Ureter (tissue), 1 donor: ENCODE measurements around the gene ZIC1. TPM values are rescaled to one million over a fixed set of nuclear protein-coding genes. Genes with fewer than 3 reads are reported as not detected.

Source experiments
- DNase-seq: peaks from one replicate; pipeline ENCODE4 v3.0.0-alpha.2; 2020; ENCODE audit warnings: low spot score
- total RNA-seq: library from RNA; stranded (reverse); gene quantifications from one replicate; pipeline ENCODE4 v1.2.4, GENCODE V29; 2023
- donor health status: DM: yes; HTN: yes; CAD: no.

Gene ZIC1
- total RNA-seq, 1 donor from 2014 or later = not detected

DNA sequence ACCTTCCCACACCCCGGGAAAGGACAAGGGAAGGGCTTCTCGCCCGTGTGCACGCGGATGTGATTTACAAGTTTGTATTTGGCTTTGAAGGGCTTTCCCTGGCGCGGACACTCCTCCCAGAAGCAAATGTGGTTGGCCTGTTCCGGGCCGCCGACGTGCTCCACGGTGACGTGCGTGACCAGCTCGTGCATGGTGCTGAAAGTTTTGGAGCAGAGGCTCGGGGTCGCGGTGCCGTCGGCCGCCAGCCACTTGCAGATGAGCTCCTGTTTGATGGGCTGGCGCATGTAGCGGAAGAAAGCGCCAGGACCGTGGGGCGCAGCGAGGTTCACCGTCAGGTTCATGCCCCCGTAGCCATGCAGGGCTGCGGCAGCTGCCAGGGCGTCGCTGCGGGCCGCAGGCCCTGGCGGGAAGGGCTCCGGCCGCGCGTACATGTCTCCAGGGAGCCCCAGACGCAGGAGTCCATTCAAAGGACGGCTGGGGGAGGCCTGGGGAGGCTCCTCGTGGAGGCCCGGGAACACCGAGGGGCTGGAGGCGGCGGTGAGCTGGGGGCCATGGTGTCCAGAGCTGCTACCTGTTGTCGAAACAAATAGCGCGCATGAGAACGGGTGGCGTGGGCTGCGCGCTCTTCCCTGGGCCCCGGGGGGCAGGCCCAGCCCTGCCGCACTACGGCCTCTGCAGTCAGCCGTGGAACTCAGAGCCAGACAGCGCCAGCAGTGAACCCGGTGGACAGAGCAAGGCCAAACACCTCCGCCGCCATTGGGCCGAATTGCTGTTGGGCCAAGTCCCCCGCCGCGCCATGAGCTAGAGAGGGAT lies 13.1 kb upstream of the ZIC1 start:
- no peak for DNase-seq

DNA sequence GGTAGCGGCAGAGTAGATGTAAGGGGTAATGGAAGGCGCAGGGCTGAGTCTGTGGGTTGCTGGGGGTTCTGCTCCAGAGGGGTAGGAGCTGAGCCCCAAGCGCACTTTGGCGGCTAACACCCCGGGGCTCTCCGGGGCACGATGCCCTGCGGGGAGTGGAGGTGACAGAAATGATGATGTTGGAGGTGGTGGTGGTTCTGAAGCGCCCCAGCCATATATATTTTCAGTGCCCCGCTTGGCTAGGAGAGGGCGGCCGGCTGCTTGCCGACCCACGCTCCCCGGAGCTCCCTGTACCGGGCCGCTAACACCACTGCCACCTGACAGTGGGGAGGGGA lies 12.5 kb upstream of the ZIC1 start:
- DNase-seq = no peak

DNA sequence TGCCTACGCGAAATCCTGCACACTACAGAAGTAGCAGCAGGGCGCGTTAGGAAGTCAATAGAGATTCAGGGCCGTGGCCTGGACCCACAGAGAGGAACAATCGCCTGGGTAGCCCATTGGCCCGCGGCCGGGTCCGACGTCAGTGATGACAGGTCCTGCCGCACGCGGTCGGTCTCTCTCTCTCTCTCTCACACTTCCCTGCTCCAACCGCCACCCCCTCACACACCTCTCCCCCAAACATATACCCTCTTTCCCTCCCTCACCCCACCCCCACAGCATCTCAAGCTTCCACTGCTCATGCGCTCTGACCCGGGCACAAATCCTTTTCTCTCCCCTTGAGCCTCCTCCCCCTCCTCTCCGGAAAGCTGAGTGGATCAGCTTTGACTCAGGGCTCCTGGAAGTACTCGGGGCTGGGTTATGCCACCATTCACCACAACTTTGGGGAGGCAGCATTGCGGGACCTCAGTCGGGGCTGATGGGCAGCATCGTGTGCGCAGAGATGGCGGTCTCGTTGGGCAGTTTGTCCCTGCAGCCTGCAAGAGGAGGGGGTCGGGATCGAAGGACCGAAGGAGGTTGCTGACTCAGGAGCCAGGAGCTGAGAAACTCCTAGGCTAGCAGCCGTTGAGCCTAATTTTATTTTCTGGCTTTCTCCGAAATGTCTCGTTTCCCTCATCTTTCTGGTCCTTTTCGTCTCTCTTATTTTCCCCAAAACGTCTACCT lies 11.8 kb upstream of the ZIC1 start:
- no peak for DNase-seq

DNA sequence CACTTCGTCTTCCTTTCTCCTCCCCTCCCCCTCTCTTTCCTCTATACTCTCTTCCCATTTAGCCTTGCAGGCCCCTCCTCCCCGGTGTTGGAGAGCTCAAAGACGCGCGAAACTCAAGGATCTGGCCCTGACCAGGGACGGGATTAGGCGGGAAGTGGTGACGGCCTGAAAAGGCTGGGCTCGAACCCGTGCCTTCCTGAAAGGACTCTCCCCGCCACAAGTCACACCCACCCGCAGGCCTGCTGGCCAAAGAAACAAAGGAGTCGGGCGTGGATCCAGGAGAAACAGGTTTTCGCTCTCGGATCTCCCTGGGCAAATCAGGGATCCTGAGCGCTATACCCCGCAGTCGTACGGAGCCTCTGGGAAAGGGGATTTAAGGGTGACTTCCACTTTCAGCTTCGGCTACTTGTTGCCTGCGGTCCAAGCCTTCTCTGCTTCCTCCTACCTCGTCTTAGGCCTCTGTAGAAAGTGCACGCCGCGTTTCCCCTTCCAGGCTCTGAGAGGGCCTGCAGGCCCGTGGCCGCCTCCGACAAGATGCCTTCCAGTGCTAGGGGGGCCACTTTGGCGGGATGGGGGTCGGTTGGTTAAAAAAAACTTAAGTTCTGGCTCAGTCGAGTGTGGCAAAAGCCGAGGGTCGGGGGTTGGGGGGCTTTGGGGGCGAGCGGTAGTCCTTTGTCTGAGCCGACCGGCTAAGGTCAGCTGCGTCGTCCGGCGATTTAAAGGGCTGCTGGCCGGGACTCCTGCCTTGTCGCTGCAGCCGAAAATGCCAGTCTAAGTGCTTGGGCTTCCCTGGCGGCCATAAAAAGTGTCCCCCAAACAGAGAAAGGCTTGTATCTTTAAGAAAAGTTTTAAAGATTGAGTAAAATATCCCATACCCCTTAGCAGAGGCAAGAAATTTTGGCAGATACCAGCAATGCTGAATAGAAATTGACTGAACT lies 11.0 kb upstream of the ZIC1 start:
- DNase-seq = no peak

DNA sequence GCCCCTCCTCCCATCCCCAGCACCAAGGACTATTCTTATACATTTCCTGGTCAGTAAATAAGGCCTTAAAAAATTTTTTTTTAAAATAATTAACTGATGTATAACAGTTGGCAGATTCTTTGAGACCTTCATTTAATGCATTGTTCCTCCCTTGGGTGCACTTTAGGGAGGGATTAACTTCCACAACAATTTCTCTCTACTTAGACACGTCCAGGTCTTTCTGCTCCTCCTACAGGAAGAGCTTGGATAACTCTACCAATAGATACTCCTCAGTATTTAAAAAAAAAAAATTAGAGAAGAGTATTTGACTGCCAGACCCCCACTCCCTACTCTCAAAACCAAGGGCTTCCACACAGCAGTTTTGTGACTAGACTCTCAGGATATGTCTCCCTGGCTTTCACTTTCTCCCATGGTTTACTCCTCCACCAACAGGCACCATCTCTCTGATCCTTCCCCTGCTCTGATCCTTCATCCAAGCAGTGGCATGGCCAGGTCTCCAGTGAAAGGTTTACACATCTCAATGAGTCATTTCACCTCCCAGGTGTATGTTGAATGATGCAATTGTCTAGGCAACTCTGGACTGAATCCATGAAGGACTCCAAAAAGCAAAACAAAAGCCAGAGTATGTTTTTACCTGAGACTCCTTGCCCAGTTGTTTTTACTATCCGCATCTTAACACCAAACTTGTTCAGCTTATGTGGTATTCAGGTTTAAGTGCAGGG lies 10.2 kb upstream of the ZIC1 start:
- no peak for DNase-seq

DNA sequence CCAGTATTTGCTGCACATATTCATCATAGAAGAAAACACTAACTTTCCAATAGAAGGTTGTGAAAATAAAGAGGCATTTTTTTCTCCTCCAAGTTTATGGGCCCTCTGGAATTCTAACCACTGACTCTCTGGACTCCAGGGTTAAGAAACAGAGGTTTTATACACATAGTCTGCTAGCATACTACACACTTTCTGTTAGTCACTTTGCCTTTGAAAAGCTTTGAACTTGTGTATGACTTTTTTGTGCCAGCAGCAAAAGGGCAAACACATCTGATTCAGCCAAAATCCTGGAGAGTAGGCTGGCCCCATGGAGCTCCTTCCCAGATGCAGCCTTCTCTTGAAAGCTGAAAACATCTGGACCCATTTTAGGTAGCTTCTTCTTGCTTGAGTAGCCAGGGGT lies 9.1 kb upstream of the ZIC1 start:
- DNase-seq = no peak

DNA sequence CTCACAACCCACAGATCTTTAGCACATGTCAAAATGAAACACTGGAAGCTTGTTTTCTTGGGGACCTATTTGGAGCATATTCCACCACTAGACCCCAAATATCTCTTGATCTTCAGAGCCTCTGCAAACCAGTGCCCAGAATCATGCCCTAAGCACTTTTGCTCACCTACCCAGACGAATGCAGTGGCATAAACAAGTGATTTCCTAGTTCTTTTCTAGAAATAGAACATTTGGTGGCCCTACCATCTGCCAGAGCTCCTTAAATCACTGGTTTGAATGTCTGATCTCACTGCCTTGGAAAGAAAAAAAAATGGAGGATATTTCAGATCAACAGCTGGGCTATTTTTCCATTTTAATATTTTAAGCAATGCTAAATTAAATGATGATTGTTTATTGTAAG lies 8.2 kb upstream of the ZIC1 start:
- no peak for DNase-seq

DNA sequence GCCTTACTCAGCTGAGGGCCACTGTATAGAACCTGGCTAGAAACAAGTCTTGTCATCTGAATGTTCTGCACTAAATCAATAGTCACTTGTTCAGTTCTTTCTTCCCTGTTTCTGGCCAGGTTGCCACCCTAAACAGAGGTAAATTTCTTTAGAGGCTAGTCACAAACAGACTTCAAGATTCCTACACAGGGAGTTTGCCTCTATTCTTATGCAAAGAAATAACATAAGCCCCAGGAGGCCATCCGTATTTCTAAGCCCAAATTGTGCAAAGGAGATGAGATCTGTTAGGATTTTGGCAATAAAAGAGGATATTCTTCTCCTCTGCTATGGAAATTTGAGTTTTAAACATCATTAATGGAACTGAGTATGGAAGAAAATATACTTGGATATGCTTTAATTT lies 7.7 kb upstream of the ZIC1 start:
- no peak for DNase-seq

DNA sequence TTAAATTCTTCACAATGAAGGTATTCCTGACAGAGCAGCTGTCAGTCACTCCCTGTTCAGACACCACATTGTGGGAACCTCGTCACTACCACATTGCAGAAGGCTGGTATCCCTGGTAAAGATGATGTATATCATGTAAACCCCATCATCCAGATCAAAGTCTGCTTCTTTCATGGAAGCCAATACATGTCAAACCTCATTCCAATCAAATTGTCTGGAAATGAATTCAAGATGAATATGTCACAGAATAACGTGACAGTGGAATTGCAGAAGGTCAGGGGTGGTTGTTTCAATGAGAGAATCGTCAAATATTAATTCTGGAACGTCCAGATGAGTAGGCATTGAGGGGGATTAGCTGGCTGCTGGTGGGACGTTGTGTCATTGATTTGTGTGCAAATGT lies 7.0 kb upstream of the ZIC1 start:
- no peak for DNase-seq

DNA sequence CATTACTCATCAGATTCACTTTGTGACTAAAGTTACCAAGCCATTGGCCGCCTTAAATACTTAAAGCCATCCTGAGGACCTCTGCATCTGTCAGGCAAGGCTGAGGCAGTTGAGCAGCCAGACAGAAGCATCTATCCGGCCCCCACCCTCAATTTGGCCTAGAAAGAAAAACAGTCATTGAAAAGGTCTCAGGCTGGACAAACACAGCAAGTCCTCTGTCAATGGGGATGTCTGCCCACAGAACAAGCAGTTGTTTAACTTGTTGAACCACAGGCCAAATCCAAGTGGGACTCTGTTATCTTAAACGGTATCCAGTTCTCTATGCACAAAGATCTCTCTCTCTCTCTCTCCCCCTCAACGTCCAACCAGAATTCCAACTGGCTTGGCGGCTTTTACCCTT lies 5.7 kb upstream of the ZIC1 start:
- DNase-seq = no peak

DNA sequence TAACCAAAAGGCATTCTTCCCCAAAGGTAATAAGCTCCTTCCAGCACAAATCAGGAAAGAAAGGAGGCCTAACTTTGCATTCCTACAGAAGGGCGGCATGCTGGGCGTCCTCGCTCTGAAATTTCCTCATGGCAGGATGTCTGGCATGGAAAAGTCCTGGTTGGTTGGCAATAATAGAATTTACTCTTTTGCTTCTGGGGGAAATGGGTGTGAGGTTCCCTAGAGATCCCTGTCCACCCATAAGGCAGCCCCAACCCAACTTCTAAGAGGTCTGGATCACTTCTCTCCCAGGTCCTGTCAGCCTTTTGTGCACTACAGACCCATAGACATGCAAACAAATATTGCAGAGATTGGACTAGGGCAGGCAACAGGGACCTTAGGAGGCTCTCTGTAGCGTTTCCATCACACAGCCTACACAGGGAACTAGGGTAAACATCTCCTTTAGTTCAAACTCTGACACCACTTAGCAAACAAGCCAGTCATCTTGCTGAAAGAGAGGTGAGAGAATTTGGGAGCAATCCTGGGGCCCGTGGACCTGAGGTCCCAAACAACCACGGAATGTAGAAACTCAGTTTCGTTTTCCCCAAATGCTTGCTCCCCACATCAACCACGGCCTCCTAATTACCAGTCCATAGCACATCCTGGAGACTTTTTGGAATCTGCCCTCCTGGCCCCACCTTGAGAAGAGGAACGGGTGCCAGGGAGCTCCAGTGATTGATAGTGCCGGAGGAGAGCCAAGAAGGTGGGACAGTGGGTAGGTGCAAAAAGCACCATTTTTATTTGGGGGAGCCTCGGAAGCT lies 5.0 kb upstream of the ZIC1 start:
- DNase-seq = no peak

DNA sequence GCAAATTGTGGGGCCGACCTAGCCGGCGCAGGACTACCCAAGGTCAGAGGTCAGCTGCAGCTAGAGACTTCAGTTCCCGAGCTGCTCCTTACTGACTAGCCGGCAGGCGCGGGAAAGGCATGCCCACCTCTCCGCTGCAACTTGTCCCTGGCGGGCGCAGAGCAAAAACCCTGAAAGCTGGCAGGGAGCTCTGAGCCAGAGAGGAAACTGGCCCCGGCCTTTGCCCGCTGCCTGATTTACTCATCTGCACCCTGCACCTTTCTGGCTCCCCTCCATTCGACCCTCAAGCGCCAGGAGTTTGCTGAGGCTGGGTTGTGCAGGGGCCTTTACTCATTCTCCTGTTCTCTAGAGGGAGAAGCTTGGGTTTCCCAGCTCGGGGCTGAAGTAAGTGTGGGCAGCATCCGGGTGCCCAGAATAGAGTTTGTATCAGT lies 4.3 kb upstream of the ZIC1 start:
- DNase-seq = no peak

DNA sequence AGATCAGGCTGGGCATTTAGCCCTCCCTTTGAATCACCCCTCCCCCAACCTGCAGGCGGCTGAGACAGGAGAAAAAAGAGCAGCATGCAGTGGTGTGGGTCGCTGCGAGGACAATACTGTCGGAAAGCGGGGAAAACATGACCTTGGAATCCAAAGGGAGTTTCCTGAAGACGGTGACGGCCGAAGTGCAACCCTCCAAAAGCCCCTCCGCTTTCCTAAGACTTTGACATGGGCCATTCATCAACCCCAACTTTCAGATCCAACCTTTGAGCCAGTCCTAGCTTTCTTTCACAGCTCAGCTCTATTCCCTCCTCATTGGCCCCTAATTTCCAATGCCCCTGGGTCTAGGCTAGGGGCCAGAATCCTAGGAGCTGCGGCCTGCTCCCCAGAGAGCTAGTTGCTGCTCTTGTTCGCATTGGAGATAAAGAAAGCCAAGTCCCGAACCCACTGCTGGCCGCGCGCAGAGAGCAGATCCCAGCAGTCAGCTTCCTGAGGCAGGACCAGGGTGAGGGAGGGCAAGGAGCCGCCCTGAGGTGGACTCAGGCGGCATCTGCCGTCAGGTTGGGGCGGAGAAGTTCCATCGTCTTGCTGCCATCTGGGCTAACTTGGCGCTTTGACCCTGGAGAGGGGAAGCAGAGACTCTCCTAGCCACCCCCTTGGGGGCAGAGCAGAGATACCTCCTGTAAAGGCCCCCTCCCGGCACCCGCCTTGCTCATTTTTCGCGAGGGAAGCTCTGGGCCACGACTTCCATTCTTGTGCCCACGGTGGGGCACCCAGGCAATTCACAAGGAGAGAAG lies 3.7 kb upstream of the ZIC1 start:
- no peak for DNase-seq

DNA sequence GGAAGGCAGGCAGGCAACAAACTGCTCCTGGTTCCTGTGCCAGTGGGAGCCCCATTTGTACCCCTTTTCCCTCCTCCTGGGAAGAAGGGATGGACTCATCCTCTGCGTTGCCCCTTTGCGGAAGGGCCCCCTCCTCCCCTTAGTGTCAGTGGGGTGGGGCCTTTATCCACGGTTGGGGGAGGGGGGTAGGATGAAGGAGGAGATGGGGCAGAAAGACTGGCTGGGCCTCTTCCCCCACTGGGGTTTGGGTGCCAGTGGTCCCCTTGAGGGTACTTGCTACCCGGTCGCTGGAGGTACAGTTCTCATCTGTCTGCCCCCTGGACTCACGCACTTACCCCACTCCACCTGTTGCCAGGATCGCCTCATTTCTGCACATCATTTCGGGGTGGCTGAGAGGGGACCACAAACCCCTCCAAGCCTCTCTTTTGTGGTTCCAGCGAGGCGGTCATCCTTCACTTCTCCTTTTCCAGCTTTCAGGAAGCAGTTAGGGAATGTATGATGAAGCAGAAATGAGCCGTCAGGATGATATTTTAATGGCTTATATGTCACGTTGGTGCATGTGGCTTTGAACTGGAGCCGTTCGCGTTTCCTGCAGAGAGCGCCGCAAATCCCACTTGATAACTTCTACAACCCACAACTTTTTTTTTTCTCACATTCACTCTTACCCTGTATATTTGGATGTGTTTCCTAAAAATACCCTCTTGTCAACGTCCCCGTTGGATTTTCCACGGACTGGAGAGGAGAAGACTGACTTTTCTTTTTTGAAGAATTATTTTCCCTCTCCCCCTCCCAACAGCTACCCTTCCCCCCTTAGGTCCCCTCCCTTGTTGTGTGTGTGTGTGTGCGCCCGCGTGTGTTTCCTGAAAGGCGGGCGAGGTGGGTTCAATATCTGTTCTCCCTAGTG lies 2.9 kb upstream of the ZIC1 start, which contains the start of gene ZIC4:
Gene ZIC4 (minus strand): TSS at position 516 of the 904 bp plus-strand sequence. CDS start 3,746 bp downstream, outside the sequence.
- no peak for DNase-seq

DNA sequence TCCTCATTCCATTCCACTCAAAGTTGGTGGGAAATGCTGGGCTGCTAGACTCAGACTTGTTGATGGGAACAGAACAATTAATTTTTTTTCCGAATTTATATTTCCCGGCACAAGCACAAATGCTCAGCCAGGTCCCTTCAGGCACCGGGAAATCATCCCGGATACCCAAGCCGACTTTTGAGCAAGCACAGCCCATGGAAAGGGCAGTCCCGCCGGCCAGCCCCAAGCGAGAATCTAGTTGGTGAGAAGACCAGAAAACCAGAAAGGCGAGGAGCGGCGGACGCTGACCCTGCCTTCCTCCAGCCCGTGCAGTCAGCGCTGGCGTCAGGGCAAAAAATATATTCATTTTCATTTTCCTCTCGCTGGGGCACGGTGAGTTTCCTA lies 2.1 kb upstream of the ZIC1 start:
- no peak for DNase-seq

DNA sequence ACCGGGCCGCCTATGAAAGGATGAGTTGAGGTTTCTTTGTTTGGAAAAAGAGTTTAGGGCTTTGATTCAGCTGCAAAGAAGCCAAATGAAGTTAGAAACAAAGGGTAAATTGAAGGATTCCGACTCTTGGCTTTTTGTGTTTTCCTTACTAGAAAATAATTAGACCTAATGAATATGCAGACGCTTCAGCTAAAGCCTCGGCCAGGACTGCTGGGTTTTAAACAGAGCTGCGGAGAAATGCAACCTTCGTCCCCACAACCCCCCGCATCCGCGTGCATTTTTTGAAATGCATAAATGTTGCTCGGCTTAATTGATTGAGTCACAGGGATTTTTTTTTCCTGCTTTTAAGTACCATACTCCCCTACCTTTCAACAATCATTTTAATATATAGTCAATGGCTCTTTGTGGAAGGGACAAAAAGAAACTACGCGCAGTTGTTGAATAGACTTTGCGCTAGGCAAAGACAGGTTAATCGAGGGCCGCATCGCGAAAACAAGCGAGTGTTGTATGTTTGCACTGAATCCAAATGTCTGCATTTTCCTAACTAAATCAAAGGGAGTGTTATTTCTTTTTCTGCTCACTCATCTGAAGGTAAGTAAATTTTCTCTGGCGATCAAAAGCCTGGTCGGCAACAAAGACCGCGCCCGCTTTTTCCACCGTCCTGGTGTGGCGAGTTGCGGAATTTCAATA lies 1.5 kb upstream of the ZIC1 start:
- no peak for DNase-seq

DNA sequence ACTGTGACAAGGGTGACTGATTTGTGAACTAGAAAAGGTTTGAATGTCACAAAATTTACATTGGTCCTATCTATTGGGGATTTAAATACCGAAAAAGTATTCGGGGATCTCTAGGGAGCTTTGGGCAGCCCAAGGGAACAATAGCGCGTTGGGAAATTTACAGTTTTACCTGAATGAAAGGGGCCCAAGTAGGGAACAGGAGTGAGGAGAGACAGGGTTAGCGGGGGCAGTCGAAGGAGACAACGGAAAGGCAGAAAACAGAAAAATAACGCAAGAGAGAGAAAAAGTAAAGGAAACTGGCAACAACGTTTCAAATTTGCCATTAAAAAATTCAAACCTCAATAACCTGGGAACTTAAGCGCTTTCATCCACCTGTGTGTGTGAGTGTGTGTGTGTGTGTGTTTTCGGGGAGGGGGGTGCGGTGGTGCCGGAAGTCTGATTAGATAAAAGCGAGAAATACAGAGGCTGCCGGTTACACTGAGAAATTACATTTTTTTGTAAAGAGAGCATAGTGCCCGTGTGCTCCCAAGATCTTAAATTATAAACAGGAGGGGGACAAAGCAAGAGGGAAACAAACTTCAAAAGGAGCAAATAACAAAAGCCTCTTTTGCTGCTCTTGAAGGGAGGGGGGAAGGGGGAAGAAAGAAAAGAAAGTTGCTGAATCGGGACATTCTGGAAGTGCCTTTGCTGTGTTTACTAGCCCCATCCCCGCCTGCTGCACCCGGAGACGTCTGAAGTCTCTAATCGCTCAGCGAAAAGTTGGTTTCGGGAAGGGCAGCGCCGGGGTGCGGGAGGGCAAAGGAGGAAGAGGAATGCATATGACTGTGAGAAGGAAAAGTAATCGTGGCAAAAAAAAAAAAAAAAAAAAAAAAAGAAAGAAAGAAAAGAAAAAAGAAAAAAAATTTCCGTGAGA lies 721 bp upstream of the ZIC1 start:
- DNase-seq = no peak
